Stomach (tissue), 9 donors: ENCODE results near the gene TGM1. TPM values are rescaled to one million over a fixed set of nuclear protein-coding genes. Genes with fewer than 3 reads are reported as not detected.

Experiments used
- DNase-seq, 2 donors: peaks; one replicate each; pipeline versions ENCODE4 v3.0.0 to v3.0.0-alpha.2; 2013 to 2019
- H3K27ac ChIP-seq, 5 donors: fragments of 200-600 bp in 4 of 5; sonication (generic) in 4 of 5; one replicate each; pipeline ENCODE4 v1.5.1; 2013 to 2019; ENCODE audit warnings: mild to moderate bottlenecking in 1 of 5, moderate library complexity in 1 of 5
- H3K27me3 ChIP-seq, 3 donors: fragments of 200-600 bp; sonication (generic); one replicate each; pipeline ENCODE4 v1.5.1; 2017 to 2019; ENCODE audit warnings: mixed run types in 1 of 3
- H3K36me3 ChIP-seq, 4 donors: fragments of 200-600 bp; sonication (generic); 1 replicate in 3 of 4; 2 replicates in 1 of 4; pipeline ENCODE4 v1.5.1; 2016 to 2019
- H3K4me1 ChIP-seq, 4 donors: fragments of 200-600 bp; sonication (generic); one replicate each; pipeline ENCODE4 v1.5.1; 2016 to 2019
- H3K4me3 ChIP-seq, 4 donors: fragments of 200-600 bp; sonication (generic) in 3 of 4; one replicate each; pipeline ENCODE4 v1.5.1; 2016 to 2019; ENCODE audit warnings: mild to moderate bottlenecking in 1 of 4
- H3K9me3 ChIP-seq, 4 donors: fragments of 200-600 bp; sonication (generic); one replicate each; pipeline ENCODE4 v1.5.1; 2016 to 2019
- EP300 ChIP-seq: sonication (generic); formaldehyde crosslinking; IDR thresholded peaks from one replicate; pipeline ENCODE4 v1.6.1; 2017; ENCODE audit warnings: antibody characterized with exemption
- POLR2A ChIP-seq, 4 donors: fragments of 450-650 bp; IDR thresholded peaks; one replicate each; pipeline ENCODE4 v1.6.1; 2016; ENCODE audit warnings: antibody characterized with exemption in 4 of 4, control low read depth in 2 of 4, mild to moderate bottlenecking in 1 of 4, moderate library complexity in 1 of 4
- POLR2AphosphoS5 ChIP-seq, 3 donors: sonication (generic); formaldehyde crosslinking; IDR thresholded peaks; one replicate each; pipeline ENCODE4 v1.6.1; 2016; ENCODE audit warnings: antibody characterized with exemption in 3 of 3
- WGBS, 5 donors: extraction: QIAGEN DNeasy Blood & Tissue Kit in 3 of 5; methylation state at CpG; one replicate each; pipeline versions ENCODE4 v1.1.5 to v1.1.7; 2013 to 2018; 5-methylcytosine and 5-hydroxymethylcytosine counted together
- intact Hi-C: fragments of 100-400 bp; cut with DNase I; formaldehyde crosslinking; loops from one replicate; pipeline ENCODE4 v1.15.1; 2023; ENCODE audit warnings: low total_unique reads
- polyA plus RNA-seq, 3 donors: library from polyadenylated mRNA; stranded (reverse); fragments of 200-250 nt; gene quantifications; one replicate each; pipeline ENCODE4 v1.2.3, GENCODE V29; 2013
- total RNA-seq, 5 donors: library from RNA; depleted of rRNA; stranded (reverse); fragments of >200 nt; gene quantifications; one replicate each; pipeline versions ENCODE4 v1.1.0 to v1.2.3, GENCODE V29; 2014 to 2016
- TF ChIP-seq, protein P1 (sequence below), 7 experiments: fragments of 450-650 bp in 4 of 7; fragments of 200-600 bp in 3 of 7; sonication (generic) in 3 of 7; IDR thresholded peaks; one replicate each; pipeline ENCODE4 v1.5.1; 2016 to 2019; ENCODE audit warnings: antibody characterized with exemption in 7 of 7, control low read depth in 2 of 7, mild to moderate bottlenecking in 1 of 7
- donor health status: healthy with polysubstance abuse.
- donor health status: Bipolar disorder and iron deficiency.
- donor health status: healthy.

TGM1 gene
- total and polyA plus RNA-seq, 8 donors: 1.7 to 131 (median 5.1) TPM

DNA sequence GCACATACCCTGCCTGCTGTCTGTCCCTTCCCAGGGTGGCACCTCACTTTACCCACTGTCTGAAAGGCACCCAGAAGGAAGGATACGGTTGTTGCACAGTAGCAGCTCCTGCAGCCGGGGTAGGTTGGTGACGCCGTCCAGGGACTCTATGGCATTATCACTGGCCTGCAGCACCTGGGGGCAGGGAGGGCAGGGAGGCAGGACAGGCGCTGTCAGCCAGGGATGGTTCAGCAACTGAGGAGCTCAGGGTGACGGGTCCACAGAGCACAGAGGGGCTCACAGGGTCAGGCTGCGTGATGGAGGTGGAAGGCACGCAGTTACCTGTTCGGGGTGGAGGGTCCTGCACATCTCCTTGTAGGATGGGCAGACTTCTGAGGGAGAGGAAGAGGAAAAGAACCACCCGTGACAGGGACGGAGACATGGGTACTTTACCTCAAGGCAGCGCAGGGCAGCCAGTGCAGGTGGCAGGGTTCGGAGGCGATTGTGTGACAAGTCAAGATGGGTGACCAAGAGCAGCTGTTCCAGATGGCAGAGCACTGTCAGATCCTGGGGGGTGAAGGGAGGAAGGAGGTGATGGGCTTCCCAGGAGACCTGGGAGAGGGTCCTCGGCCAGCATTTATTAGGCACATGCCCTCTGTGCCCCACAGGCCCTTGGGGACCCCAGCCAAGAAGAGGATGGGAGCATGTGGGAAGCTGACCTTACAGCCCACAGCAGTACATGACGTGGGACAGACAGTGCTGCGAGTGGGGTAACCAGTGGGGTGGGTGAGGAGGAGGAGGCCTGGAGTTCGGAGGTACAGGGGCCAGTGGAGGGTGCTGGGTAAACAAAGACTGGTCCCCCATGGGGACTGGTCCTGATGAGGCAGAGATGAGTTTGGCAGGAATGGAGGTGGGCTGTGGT is 3.6 kb upstream of the TGM1 start:
- no peak overlapping the region for H3K4me3 ChIP-seq
- H3K27ac ChIP-seq: no peak overlapping the region
- no peak for DNase-seq
- intact Hi-C loops: no loop called here
- peaks cover 0 to 10% (median 7%) of the 10 kb centered on the region in 4 donors for H3K4me1 ChIP-seq
- H3K36me3 ChIP-seq: peaks cover 30 to 65% (median 56%) of the 10 kb centered on the region in 4 donors
- H3K27me3 ChIP-seq: no peaks in the 10 kb centered on the region
- H3K9me3 ChIP-seq: no peaks in the 10 kb centered on the region
- TF ChIP-seq EP300 (no peak), POLR2A (IDR thresholded peaks at IDR 0.05) (no peak), POLR2AphosphoS5 (IDR thresholded peaks at IDR 0.05) (no peak)
- TF ChIP-seq, protein P1, sequence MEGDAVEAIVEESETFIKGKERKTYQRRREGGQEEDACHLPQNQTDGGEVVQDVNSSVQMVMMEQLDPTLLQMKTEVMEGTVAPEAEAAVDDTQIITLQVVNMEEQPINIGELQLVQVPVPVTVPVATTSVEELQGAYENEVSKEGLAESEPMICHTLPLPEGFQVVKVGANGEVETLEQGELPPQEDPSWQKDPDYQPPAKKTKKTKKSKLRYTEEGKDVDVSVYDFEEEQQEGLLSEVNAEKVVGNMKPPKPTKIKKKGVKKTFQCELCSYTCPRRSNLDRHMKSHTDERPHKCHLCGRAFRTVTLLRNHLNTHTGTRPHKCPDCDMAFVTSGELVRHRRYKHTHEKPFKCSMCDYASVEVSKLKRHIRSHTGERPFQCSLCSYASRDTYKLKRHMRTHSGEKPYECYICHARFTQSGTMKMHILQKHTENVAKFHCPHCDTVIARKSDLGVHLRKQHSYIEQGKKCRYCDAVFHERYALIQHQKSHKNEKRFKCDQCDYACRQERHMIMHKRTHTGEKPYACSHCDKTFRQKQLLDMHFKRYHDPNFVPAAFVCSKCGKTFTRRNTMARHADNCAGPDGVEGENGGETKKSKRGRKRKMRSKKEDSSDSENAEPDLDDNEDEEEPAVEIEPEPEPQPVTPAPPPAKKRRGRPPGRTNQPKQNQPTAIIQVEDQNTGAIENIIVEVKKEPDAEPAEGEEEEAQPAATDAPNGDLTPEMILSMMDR (IDR thresholded peaks at IDR 0.05): no peak
- WGBS, 5 donors: 86 to 92% (median 90%) methylated on average over 18 of the region's 18 CpGs

DNA sequence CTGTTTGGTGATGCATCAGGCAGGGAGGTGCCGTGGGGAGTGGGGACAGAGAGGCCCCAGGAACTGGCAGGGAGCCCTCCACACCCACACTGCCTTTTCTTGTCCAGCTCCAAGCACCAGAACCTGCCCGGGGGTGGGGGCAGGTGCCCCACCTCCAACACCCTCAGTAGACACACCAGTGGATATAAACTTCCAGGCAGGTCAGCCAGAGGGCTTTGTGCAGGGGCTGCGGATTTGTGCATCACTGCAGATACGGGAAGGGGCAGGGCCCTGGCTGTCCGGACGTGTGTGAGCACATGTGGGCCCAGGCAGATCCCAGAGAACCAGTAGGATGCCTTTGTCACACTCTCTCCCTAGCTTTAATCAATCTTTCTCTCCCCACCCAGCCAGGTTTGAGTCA is 1.3 kb upstream of the TGM1 start:
- intact Hi-C loops: no loop called here
- 69 to 79% (median 77%) methylated on average over 6 of the region's 6 CpGs for WGBS, 5 donors

DNA sequence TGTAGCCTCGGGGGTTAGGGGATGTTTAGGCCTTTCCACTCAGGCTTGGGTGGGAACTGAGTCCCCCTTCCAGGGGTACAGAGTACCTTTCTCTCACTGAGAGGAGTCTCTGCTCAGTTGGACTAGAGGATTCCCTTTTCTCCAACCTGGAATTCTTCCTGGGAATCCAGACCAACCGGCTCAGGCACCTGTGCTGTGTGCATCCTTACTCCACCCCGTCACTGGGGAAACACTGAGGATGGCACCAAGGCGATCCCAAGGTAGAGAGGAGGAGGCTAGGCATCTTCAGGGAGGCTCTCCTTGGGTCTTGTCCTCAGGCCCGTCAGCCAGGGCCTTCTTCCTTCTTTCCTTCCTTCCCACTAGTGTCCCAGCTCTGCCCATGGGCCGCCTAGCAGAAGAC is 871 bp upstream of the TGM1 start:
- H3K27ac ChIP-seq: no peak overlapping the region
- DNase-seq: no peak
- no peak overlapping the region for H3K4me3 ChIP-seq
- H3K36me3 ChIP-seq: peaks cover 28 to 66% (median 44%) of the 10 kb centered on the region in 4 donors
- peaks cover 0 to 9% (median 6%) of the 10 kb centered on the region in 4 donors for H3K4me1 ChIP-seq
- TF ChIP-seq, protein P1 (IDR thresholded peaks at IDR 0.05): no peak
- TF ChIP-seq EP300: no peak
- TF ChIP-seq POLR2AphosphoS5 (IDR thresholded peaks at IDR 0.05): no peak
- no peak for TF ChIP-seq POLR2A (IDR thresholded peaks at IDR 0.05)
- H3K27me3 ChIP-seq: no peaks in the 10 kb centered on the region
- intact Hi-C loops: no loop called here
- no peaks in the 10 kb centered on the region for H3K9me3 ChIP-seq
- 63 to 83% (median 71%) methylated on average over 6 of the region's 6 CpGs for WGBS, 5 donors

More for the DNA sequence above, 1.3 kb upstream of the TGM1 start:
- peaks cover 30 to 70% (median 48%) of the 10 kb centered on the region in 4 donors for H3K36me3 ChIP-seq
- DNase-seq: peak in 1 of 2 donors; percentile 59
- TF ChIP-seq EP300 (no peak), POLR2A (IDR thresholded peaks at IDR 0.05) (no peak), POLR2AphosphoS5 (IDR thresholded peaks at IDR 0.05) (no peak)
- TF ChIP-seq, protein P1 (IDR thresholded peaks at IDR 0.05): no peak
- H3K4me3 ChIP-seq: no peak overlapping the region
- H3K27ac ChIP-seq: no peak overlapping the region
- H3K4me1 ChIP-seq: peaks cover 0 to 5% (median 2%) of the 10 kb centered on the region in 4 donors
- H3K9me3 ChIP-seq: no peaks in the 10 kb centered on the region
- no peaks in the 10 kb centered on the region for H3K27me3 ChIP-seq

DNA sequence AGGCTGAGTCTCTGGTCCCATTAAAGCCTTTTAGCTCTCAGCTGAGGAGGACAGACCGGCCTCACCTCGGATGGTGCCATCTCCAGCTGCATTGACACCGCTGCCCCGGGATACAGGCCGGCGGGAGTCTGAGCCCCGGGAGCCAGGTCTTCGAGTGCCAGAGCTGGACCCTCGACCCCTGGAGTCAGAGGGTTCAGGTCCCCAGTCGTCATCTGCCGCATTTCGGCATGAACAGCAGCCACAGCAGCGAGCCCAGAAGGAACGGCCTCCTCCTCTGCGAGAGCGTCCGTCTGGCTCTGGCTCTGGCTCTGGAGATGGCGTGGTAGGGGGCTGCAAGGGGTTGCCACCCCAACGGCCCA is 1.0 kb downstream of the TGM1 start:
- DNase-seq: no peak
- no peak for TF ChIP-seq POLR2A (IDR thresholded peaks at IDR 0.05)
- TF ChIP-seq, protein P1 (IDR thresholded peaks at IDR 0.05): no peak
- TF ChIP-seq POLR2AphosphoS5 (IDR thresholded peaks at IDR 0.05): no peak
- no peak for TF ChIP-seq EP300
- peaks cover 0 to 12% (median 6%) of the 10 kb centered on the region in 4 donors for H3K4me1 ChIP-seq
- intact Hi-C loops: no loop called here
- peaks cover 9 to 53% (median 25%) of the 10 kb centered on the region in 4 donors for H3K36me3 ChIP-seq
- WGBS, 5 donors: 89 to 92% (median 91%) methylated on average over 6 to 19 of the region's 19 CpGs
- H3K27ac ChIP-seq: no peak overlapping the region
- H3K27me3 ChIP-seq: no peaks in the 10 kb centered on the region
- no peaks in the 10 kb centered on the region for H3K9me3 ChIP-seq
- H3K4me3 ChIP-seq: no peak overlapping the region
